B cell (primary cell): ENCODE data around the gene RPH3AL.

Experiments
- EZH2 ChIP-seq: IDR thresholded peaks from 2 replicates; pipeline ENCODE4 v1.6.1; 2012; ENCODE audit warnings: borderline replicate concordance, low read depth, mild to moderate bottlenecking, moderate library complexity, low read length; ENCODE audit not compliant: insufficient read depth, poor library complexity, severe bottlenecking
- TF ChIP-seq, protein P1 (sequence below): fragments of 200-600 bp; IDR thresholded peaks from one replicate; pipeline ENCODE4 v1.8.0; 2022; ENCODE audit warnings: antibody characterized with exemption, mild to moderate bottlenecking

DNA sequence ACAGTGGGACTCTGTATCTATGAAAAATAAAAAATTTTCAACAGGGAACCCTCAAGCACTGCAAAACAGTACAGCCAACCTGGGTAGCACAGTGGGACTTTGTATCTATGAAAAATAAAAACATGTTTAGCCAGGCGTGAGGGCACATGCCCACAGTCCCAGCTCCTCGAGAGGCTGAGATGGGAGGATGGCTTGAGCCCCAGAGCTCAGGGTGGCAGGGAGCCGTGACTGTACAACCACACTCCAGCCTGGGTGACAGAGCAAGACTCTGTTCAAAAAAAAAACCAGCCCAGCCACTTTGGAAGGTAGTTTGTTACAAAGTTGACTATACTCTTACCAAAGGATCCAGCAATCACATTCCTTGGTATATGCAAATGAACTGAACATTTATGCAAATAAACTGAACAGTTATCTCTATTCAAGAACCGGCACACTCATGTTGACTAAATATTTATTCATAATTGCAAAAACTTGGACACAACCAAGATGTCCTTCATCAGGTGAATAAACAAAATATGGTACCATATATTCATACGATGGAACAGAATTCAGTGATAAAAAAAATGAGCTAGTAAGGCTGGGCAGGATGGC is 5.2 kb downstream of the RPH3AL start:
- TF ChIP-seq, protein P1, sequence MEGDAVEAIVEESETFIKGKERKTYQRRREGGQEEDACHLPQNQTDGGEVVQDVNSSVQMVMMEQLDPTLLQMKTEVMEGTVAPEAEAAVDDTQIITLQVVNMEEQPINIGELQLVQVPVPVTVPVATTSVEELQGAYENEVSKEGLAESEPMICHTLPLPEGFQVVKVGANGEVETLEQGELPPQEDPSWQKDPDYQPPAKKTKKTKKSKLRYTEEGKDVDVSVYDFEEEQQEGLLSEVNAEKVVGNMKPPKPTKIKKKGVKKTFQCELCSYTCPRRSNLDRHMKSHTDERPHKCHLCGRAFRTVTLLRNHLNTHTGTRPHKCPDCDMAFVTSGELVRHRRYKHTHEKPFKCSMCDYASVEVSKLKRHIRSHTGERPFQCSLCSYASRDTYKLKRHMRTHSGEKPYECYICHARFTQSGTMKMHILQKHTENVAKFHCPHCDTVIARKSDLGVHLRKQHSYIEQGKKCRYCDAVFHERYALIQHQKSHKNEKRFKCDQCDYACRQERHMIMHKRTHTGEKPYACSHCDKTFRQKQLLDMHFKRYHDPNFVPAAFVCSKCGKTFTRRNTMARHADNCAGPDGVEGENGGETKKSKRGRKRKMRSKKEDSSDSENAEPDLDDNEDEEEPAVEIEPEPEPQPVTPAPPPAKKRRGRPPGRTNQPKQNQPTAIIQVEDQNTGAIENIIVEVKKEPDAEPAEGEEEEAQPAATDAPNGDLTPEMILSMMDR: no peak
- no peak for TF ChIP-seq EZH2
